ENCODE results near the gene EXOC4.

The EXOC4 gene

DNA sequence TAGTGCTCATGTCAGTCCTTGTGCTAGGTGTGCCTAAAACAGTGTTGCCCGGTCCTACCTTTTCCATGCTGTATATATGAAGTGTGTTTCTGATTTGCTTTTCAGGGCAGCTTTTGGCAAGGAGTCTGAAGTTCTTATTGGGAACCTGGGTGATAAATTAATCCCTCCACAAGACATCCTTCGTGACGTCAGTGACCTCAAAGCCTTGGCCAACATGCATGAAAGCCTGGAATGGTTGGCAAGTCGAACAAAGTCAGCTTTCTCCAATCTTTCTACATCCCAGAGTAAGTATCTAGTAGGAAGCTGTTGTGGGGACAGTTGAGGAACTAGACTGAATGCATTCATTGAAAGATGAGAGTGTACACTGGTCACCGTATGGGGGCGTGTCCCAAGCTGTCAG is 684.9 kb downstream of the EXOC4 start:
- H3F3A ChIP-seq (ENCODE audit: insufficient read depth, low read length): no peaks in the 10 kb centered on the region
- peaks cover 13% of the 10 kb centered on the region for H3K36me3 ChIP-seq (ENCODE audit: insufficient read depth, low read length)
- H3K9ac ChIP-seq (ENCODE audit: low read length): no peak overlapping the region
- no peak overlapping the region for H3K4me3 ChIP-seq (ENCODE audit: low read depth, low read length, poor library complexity, severe bottlenecking)
- no peak overlapping the region for H3K27ac ChIP-seq (ENCODE audit: low read depth, low read length, poor library complexity, severe bottlenecking)
- no peaks in the 10 kb centered on the region for H3K9me3 ChIP-seq (ENCODE audit: low read length)
- H4K20me1 ChIP-seq (ENCODE audit: insufficient read depth, low read length): no peaks in the 10 kb centered on the region
- no peaks in the 10 kb centered on the region for H3K4me1 ChIP-seq (ENCODE audit: insufficient read depth, low read length, severe bottlenecking)
- no peak for TF ChIP-seq EZH2 (IDR thresholded peaks at IDR 0.05; ENCODE audit: borderline replicate concordance, low read length)
- TF ChIP-seq, protein P1, sequence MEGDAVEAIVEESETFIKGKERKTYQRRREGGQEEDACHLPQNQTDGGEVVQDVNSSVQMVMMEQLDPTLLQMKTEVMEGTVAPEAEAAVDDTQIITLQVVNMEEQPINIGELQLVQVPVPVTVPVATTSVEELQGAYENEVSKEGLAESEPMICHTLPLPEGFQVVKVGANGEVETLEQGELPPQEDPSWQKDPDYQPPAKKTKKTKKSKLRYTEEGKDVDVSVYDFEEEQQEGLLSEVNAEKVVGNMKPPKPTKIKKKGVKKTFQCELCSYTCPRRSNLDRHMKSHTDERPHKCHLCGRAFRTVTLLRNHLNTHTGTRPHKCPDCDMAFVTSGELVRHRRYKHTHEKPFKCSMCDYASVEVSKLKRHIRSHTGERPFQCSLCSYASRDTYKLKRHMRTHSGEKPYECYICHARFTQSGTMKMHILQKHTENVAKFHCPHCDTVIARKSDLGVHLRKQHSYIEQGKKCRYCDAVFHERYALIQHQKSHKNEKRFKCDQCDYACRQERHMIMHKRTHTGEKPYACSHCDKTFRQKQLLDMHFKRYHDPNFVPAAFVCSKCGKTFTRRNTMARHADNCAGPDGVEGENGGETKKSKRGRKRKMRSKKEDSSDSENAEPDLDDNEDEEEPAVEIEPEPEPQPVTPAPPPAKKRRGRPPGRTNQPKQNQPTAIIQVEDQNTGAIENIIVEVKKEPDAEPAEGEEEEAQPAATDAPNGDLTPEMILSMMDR (IDR thresholded peaks at IDR 0.05; ENCODE audit: low read length): no peak
- H3K27me3 ChIP-seq (ENCODE audit: insufficient read depth, low read length): no peaks in the 10 kb centered on the region
- H3K79me2 ChIP-seq (ENCODE audit: insufficient read depth, low read length): no peaks in the 10 kb centered on the region
- no peak overlapping the region for H2AFZ ChIP-seq (ENCODE audit: low read length)
- H3K9me2 ChIP-seq (ENCODE audit: low read depth, low read length): no peaks in the 10 kb centered on the region
- H3K4me2 ChIP-seq (ENCODE audit: low read length): no peak overlapping the region

DNA sequence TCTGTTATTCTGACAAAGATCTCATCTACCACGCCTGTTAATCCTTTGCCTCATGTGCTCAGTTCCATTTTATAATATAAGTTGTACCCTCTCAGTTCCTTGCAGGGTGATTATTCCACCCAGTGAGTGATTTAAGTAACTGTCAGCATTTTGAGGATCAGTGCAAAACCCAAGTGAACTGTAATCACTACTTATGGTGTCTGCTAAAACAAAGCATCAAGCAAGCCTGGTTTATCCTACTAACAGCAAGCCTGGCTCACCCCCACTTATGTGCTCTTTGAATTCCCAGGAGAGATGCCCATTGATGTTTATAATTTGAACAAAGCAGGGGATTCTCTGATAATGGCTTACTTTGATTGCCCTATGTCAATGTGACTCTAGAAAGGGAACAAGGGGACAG is 687.5 kb downstream of the EXOC4 start:
- Histone ChIP-seq H3K4me2 (ENCODE audit: low read length) (no peak overlapping the region), H3K9ac (ENCODE audit: low read length) (no peak overlapping the region), H3K9me2 (ENCODE audit: low read depth, low read length) (no peaks in the 10 kb centered on the region), H3F3A (ENCODE audit: insufficient read depth, low read length) (no peaks in the 10 kb centered on the region), H3K9me3 (ENCODE audit: low read length) (no peaks in the 10 kb centered on the region), H3K27me3 (ENCODE audit: insufficient read depth, low read length) (no peaks in the 10 kb centered on the region), H3K36me3 (ENCODE audit: insufficient read depth, low read length) (peaks cover 13% of the 10 kb centered on the region), H3K4me1 (ENCODE audit: insufficient read depth, low read length, severe bottlenecking) (no peaks in the 10 kb centered on the region), H3K79me2 (ENCODE audit: insufficient read depth, low read length) (no peaks in the 10 kb centered on the region), H2AFZ (ENCODE audit: low read length) (no peak overlapping the region), H3K27ac (ENCODE audit: low read depth, low read length, poor library complexity, severe bottlenecking) (no peak overlapping the region), H4K20me1 (ENCODE audit: insufficient read depth, low read length) (no peaks in the 10 kb centered on the region), H3K4me3 (ENCODE audit: low read depth, low read length, poor library complexity, severe bottlenecking) (no peak overlapping the region)
- TF ChIP-seq, protein P1 (IDR thresholded peaks at IDR 0.05; ENCODE audit: low read length): no peak
- no peak for TF ChIP-seq EZH2 (IDR thresholded peaks at IDR 0.05; ENCODE audit: borderline replicate concordance, low read length)

DNA sequence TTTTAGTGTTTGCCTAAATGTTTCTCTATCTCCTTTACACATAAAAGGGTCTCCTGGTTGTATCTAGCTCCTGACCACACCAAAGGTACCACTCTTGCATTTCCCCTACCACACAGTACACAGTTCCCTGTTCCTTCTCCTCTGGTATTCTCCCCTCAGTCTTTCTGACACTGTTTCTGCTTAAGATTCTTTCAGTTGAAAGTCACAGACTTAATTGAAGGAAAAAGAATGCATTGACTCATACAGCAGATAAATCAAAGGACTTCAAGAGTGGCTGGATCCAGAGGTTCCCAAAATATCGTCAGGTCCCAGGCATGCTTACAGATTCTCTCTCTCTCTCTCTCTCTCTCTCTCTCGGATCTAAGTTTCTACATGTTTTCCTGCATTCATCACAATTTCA is 688.6 kb downstream of the EXOC4 start:
- no peaks in the 10 kb centered on the region for H3K4me1 ChIP-seq (ENCODE audit: insufficient read depth, low read length, severe bottlenecking)
- no peak overlapping the region for H3K27ac ChIP-seq (ENCODE audit: low read depth, low read length, poor library complexity, severe bottlenecking)
- H2AFZ ChIP-seq (ENCODE audit: low read length): no peak overlapping the region
- H3K4me2 ChIP-seq (ENCODE audit: low read length): no peak overlapping the region
- H3K27me3 ChIP-seq (ENCODE audit: insufficient read depth, low read length): no peaks in the 10 kb centered on the region
- no peak overlapping the region for H3K4me3 ChIP-seq (ENCODE audit: low read depth, low read length, poor library complexity, severe bottlenecking)
- no peaks in the 10 kb centered on the region for H3F3A ChIP-seq (ENCODE audit: insufficient read depth, low read length)
- H3K79me2 ChIP-seq (ENCODE audit: insufficient read depth, low read length): no peaks in the 10 kb centered on the region
- no peak overlapping the region for H3K9ac ChIP-seq (ENCODE audit: low read length)
- H4K20me1 ChIP-seq (ENCODE audit: insufficient read depth, low read length): no peaks in the 10 kb centered on the region
- no peaks in the 10 kb centered on the region for H3K9me3 ChIP-seq (ENCODE audit: low read length)
- no peaks in the 10 kb centered on the region for H3K9me2 ChIP-seq (ENCODE audit: low read depth, low read length)
- H3K36me3 ChIP-seq (ENCODE audit: insufficient read depth, low read length): peaks cover 13% of the 10 kb centered on the region
- TF ChIP-seq EZH2 (IDR thresholded peaks at IDR 0.05; ENCODE audit: borderline replicate concordance, low read length): no peak
- TF ChIP-seq, protein P1 (IDR thresholded peaks at IDR 0.05; ENCODE audit: low read length): no peak

All from OCI-LY1 (cell line).